Measurements from ENCODE around the gene PDIA6.

The PDIA6 gene

DNA sequence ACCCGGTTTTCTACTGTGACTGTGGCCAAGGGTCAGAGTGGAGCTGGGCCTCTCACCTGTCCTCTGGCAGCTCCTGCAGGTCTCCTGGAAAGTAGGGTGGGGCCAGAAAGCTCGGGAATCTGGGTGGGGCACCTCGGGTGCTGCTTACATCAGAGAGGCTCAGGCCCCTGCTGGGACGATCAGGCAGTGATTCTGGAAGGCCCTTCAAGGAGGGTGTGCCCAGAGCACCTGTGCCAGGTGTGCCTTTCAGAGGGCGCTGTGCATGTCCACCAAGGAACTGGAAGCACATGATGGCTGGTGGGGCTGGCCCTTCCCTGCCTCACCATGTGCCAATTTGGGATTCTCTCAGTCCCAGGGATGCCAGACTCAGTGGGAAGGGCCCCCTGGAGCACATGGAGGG is 47.1 kb downstream of the PDIA6 start:
- Histone ChIP-seq H3K27me3 (replicated peaks) (no peaks in the 10 kb centered on the region), H3K4me3 (ENCODE audit: low read depth, low read length) (no peak overlapping the region), H3K36me3 (replicated peaks) (no peaks in the 10 kb centered on the region), H3K27ac (no peak overlapping the region)
- in situ Hi-C loops (cut with HindIII; ENCODE audit: low pct_ligation_motif_present, low sequenced_read_pairs), result no loop called here
- TF ChIP-seq, protein P1, sequence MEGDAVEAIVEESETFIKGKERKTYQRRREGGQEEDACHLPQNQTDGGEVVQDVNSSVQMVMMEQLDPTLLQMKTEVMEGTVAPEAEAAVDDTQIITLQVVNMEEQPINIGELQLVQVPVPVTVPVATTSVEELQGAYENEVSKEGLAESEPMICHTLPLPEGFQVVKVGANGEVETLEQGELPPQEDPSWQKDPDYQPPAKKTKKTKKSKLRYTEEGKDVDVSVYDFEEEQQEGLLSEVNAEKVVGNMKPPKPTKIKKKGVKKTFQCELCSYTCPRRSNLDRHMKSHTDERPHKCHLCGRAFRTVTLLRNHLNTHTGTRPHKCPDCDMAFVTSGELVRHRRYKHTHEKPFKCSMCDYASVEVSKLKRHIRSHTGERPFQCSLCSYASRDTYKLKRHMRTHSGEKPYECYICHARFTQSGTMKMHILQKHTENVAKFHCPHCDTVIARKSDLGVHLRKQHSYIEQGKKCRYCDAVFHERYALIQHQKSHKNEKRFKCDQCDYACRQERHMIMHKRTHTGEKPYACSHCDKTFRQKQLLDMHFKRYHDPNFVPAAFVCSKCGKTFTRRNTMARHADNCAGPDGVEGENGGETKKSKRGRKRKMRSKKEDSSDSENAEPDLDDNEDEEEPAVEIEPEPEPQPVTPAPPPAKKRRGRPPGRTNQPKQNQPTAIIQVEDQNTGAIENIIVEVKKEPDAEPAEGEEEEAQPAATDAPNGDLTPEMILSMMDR (IDR thresholded peaks at IDR 0.05; ENCODE audit: low read depth, low read length, missing control alignments), result no peak
- DNase-seq, result no peak

DNA sequence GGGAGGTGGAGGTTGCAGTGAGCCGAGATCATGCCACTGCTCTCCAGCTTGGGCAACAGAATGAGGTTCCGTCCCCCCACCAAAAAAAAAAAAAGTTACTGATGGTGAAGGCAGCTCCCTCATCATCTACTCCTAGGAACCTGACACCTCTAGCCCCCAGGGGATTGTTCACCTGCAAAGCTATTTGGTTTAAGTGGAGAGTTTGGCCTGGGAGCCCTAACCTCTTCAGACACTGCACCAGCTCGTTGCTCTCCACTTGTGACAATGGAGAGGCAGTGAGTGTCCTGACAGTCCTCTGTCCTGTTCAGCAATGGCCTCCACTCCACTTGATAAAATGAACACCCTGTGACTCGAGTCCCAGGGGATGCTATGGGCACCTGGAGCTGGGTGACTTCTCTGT is 47.7 kb downstream of the PDIA6 start:
- DNase-seq, result no peak
- in situ Hi-C loops (cut with HindIII; ENCODE audit: low pct_ligation_motif_present, low sequenced_read_pairs), result no loop called here
- TF ChIP-seq, protein P1 (IDR thresholded peaks at IDR 0.05; ENCODE audit: low read depth, low read length, missing control alignments), result no peak
- H3K27ac ChIP-seq, result no peak overlapping the region
- no peaks in the 10 kb centered on the region for H3K27me3 ChIP-seq (replicated peaks)
- no peak overlapping the region for H3K4me3 ChIP-seq (ENCODE audit: low read depth, low read length)
- H3K36me3 ChIP-seq (replicated peaks), result no peaks in the 10 kb centered on the region

DNA sequence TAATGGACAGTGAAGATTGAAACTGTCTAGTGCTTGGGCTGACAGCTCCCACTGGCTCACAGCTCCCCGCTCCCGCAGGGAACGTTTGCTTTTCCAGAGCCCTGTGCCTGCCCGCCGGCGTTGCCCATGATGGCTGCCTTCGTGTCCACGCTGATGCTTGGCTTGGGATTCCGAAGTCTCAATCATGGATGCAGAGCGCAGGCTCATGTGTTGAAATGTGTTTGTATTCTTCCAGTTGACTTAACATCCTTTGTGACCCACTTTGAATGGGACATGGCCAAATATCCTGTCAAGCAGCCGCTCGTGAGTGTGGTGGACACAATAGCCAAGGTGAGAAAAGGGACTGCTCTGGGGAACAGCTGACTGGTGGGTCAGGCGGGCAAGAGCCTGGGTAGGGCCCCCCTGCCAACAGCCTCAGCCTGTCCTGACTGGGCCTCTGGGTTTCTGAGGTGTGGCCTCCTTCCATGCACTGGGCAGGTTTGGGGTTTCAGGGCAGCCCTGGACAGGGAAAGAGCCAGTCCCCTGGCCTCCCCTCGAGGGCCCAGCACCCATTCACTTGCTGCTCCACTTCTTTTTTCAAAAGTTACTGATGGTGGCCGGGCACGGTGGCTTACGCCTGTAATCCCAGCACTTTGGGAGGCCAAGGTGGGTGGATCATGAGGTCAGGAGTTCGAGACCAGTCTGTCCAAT is 48.3 kb downstream of the PDIA6 start:
- TF ChIP-seq, protein P1 (IDR thresholded peaks at IDR 0.05; ENCODE audit: low read depth, low read length, missing control alignments), result no peak
- H3K4me3 ChIP-seq (ENCODE audit: low read depth, low read length), result no peak overlapping the region
- no peaks in the 10 kb centered on the region for H3K27me3 ChIP-seq (replicated peaks)
- H3K27ac ChIP-seq, result no peak overlapping the region
- in situ Hi-C loops (cut with HindIII; ENCODE audit: low pct_ligation_motif_present, low sequenced_read_pairs), result no loop called here
- DNase-seq, result no peak
- no peaks in the 10 kb centered on the region for H3K36me3 ChIP-seq (replicated peaks)

DNA sequence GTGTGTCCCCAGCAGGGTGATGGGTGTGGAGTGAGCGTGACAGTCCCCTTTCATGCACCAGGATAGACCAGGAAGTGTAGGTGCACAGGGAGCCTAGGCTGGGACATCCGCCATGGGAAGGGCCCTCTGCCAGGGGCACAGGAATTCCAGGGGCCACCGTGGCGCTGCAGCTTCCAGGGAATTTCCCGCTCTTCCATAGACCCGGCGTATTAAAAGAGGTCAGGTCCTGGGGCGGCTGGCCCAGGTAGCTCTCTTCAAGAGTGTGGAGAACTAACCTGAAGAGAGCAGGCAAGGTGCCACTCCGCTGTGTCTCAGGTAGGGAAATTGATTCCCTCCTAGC is 49.2 kb downstream of the PDIA6 start:
- no peak overlapping the region for H3K27ac ChIP-seq
- DNase-seq, result no peak
- in situ Hi-C loops (cut with HindIII; ENCODE audit: low pct_ligation_motif_present, low sequenced_read_pairs), result no loop called here
- TF ChIP-seq, protein P1 (IDR thresholded peaks at IDR 0.05; ENCODE audit: low read depth, low read length, missing control alignments), result no peak
- no peak overlapping the region for H3K4me3 ChIP-seq (ENCODE audit: low read depth, low read length)
- H3K36me3 ChIP-seq (replicated peaks), result no peaks in the 10 kb centered on the region
- H3K27me3 ChIP-seq (replicated peaks), result no peaks in the 10 kb centered on the region

DNA sequence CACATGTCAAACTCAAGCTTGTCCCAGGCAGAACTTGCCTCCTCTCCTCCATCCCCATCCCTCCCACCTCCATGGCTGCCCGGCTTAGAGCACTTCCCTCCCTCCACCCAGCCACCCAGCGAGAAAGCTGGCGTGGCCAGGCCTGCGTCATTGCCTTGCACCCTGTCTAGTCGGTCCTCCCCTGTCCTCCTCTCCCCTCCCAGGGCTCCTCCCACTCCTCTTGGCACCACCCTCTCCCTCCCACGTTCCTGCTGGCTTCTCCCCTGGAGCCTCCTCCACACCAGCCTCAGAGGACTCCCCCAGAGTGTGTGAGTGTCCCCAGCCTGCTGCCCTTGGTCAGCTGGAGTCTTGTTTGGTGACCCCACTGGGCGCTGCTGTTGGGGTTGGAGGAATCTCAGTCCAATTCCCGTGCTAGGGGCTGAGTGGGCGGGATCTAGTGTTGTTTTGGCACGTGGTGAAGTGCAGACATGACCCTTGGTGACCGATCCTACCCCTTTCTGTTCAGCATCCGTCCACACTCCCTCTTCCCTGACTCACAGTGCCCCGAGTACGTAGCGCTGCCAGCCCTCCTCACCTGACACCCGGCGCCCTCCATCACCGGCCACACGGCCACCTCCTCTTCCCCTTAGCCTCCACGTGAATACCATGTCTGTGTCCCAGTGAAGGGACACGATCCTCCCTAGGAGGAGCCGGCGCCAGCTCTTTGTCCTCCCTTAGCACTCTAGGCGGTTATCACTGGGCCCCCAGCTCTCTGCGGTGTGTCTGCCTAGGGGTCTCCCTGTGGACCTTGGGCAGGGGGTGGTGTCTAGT is 49.7 kb downstream of the PDIA6 start:
- no peaks in the 10 kb centered on the region for H3K36me3 ChIP-seq (replicated peaks)
- in situ Hi-C loops (cut with HindIII; ENCODE audit: low pct_ligation_motif_present, low sequenced_read_pairs), result no loop called here
- TF ChIP-seq, protein P1 (IDR thresholded peaks at IDR 0.05; ENCODE audit: low read depth, low read length, missing control alignments), result no peak
- no peak overlapping the region for H3K4me3 ChIP-seq (ENCODE audit: low read depth, low read length)
- no peak overlapping the region for H3K27ac ChIP-seq
- DNase-seq, result peak; percentile 23
- H3K27me3 ChIP-seq (replicated peaks), result no peaks in the 10 kb centered on the region
